ENCODE measurements around the gene TAS2R4. TPM values are rescaled to one million over a fixed set of nuclear protein-coding genes. Genes with fewer than 3 reads are reported as not detected.
"Not testable (repeated sequence)": the region's sequence is repeated elsewhere in the genome, so short reads cannot be mapped to it uniquely, and the experiment has no call there.

Gene TAS2R4
- total RNA-seq, 2 donors from 2014 or later = 1.1 to 1.4 TPM

- H3K36me3 Mint-ChIP-seq (ENCODE audit: insufficient read depth in 2 of 2) = peaks cover 39 to 46% of the 10 kb centered on the region in 2 donors
- H3K4me3 Mint-ChIP-seq = no peak overlapping the region
- peaks cover 1 to 7% of the 10 kb centered on the region in 2 donors for H3K9me3 Mint-ChIP-seq
- H3K27me3 Mint-ChIP-seq (ENCODE audit: low read depth) = no peaks in the 10 kb centered on the region
- ATAC-seq (replicated peaks in 1 of 2) (no peak), DNase-seq (peak in 1 of 2 donors; percentile 5)
- no peak overlapping the region for H3K27ac Mint-ChIP-seq
- H3K4me1 Mint-ChIP-seq (ENCODE audit: low read depth) = no peaks in the 10 kb centered on the region
Measured at GRCh38 chr7:141754939-141755338, 21.5 kb upstream of the TAS2R4 start.

GRCh38 chr7:141763797-141764196 lies 12.7 kb upstream of the TAS2R4 start, which contains the start of gene TAS2R3:
Gene TAS2R3 (plus strand): TSS chr7:141764097. CDS start chr7:141764159, 62 bp downstream.
- Mint-ChIP-seq H3K27me3 (ENCODE audit: low read depth) (no peaks in the 10 kb centered on the region), H3K4me1 (ENCODE audit: low read depth) (no peaks in the 10 kb centered on the region), H3K36me3 (ENCODE audit: insufficient read depth in 2 of 2) (peaks cover 11 to 15% of the 10 kb centered on the region in 2 donors), H3K27ac (peak within 1 kb of the TSS; percentile 14), H3K4me3 (no peak within 1 kb of the TSS), H3K9me3 (no peaks in the 10 kb centered on the region)
- ATAC-seq (replicated peaks in 1 of 2) = no peak
- DNase-seq = no peak

GRCh38 chr7:141770083-141770583 lies 6.3 kb upstream of the TAS2R4 start:
- not testable (repeated sequence) for H3K4me1 Mint-ChIP-seq (ENCODE audit: low read depth); DNase-seq; ATAC-seq (replicated peaks in 1 of 2); H3K27me3 Mint-ChIP-seq (ENCODE audit: low read depth); H3K9me3 Mint-ChIP-seq; H3K4me3 Mint-ChIP-seq; H3K27ac Mint-ChIP-seq
- H3K36me3 Mint-ChIP-seq (ENCODE audit: insufficient read depth in 2 of 2) = peaks cover 7 to 27% of the 10 kb centered on the region in 2 donors

- ATAC-seq (replicated peaks in 1 of 2) (no peak), DNase-seq (peak; percentile 10 to 14)
- H3K9me3 Mint-ChIP-seq = no peaks in the 10 kb centered on the region
- no peak overlapping the region for H3K4me3 Mint-ChIP-seq
- H3K27me3 Mint-ChIP-seq (ENCODE audit: low read depth) = no peaks in the 10 kb centered on the region
- no peaks in the 10 kb centered on the region for H3K4me1 Mint-ChIP-seq (ENCODE audit: low read depth)
- no peaks in the 10 kb centered on the region for H3K36me3 Mint-ChIP-seq (ENCODE audit: insufficient read depth in 2 of 2)
- no peak overlapping the region for H3K27ac Mint-ChIP-seq
Measured at GRCh38 chr7:141785706-141786552, 9.5 kb downstream of the TAS2R4 start.

- no peak overlapping the region for H3K27ac Mint-ChIP-seq
- H3K4me1 Mint-ChIP-seq (ENCODE audit: low read depth) = no peaks in the 10 kb centered on the region
- H3K27me3 Mint-ChIP-seq (ENCODE audit: low read depth) = no peaks in the 10 kb centered on the region
- no peaks in the 10 kb centered on the region for H3K36me3 Mint-ChIP-seq (ENCODE audit: insufficient read depth in 2 of 2)
- H3K4me3 Mint-ChIP-seq = no peak overlapping the region
- H3K9me3 Mint-ChIP-seq = no peaks in the 10 kb centered on the region
- no peak for DNase-seq
- ATAC-seq (replicated peaks in 1 of 2) = no peak
Measured at GRCh38 chr7:141788296-141788695, 11.8 kb downstream of the TAS2R4 start.

GRCh38 chr7:141789917-141790316 lies 13.4 kb downstream of the TAS2R4 start, which contains the start of gene TAS2R5:
Gene TAS2R5 (plus strand): TSS chr7:141790217. CDS start chr7:141790362, 145 bp downstream.
- no peaks in the 10 kb centered on the region for H3K9me3 Mint-ChIP-seq
- H3K27ac Mint-ChIP-seq = no peak within 1 kb of the TSS
- DNase-seq (no peak), ATAC-seq (replicated peaks in 1 of 2) (no peak)
- H3K4me1 Mint-ChIP-seq (ENCODE audit: low read depth) = no peaks in the 10 kb centered on the region
- peaks cover 0 to 2% of the 10 kb centered on the region in 2 donors for H3K36me3 Mint-ChIP-seq (ENCODE audit: insufficient read depth in 2 of 2)
- H3K4me3 Mint-ChIP-seq = no peak within 1 kb of the TSS
- no peaks in the 10 kb centered on the region for H3K27me3 Mint-ChIP-seq (ENCODE audit: low read depth)

GRCh38 chr7:141792526-141792925 lies 16.1 kb downstream of the TAS2R4 start:
- H3K36me3 Mint-ChIP-seq (ENCODE audit: insufficient read depth in 2 of 2) = peaks cover 2 to 4% of the 10 kb centered on the region in 2 donors
- no peak overlapping the region for H3K4me3 Mint-ChIP-seq
- no peak for DNase-seq
- no peaks in the 10 kb centered on the region for H3K4me1 Mint-ChIP-seq (ENCODE audit: low read depth)
- no peak overlapping the region for H3K27ac Mint-ChIP-seq
- no peaks in the 10 kb centered on the region for H3K9me3 Mint-ChIP-seq
- ATAC-seq (replicated peaks in 1 of 2) = no peak
- no peaks in the 10 kb centered on the region for H3K27me3 Mint-ChIP-seq (ENCODE audit: low read depth)

- DNase-seq (no peak), ATAC-seq (replicated peaks in 1 of 2) (no peak)
- Mint-ChIP-seq H3K9me3 (peaks cover 14 to 21% of the 10 kb centered on the region in 2 donors), H3K4me1 (ENCODE audit: low read depth) (no peaks in the 10 kb centered on the region), H3K4me3 (no peak overlapping the region), H3K27ac (no peak overlapping the region), H3K27me3 (ENCODE audit: low read depth) (no peaks in the 10 kb centered on the region), H3K36me3 (ENCODE audit: insufficient read depth in 2 of 2) (peaks cover 22 to 30% of the 10 kb centered on the region in 2 donors)
Measured at GRCh38 chr7:141820067-141820466, 43.6 kb downstream of the TAS2R4 start.

GRCh38 chr7:141822432-141822831 lies 46.0 kb downstream of the TAS2R4 start:
- H3K4me1 Mint-ChIP-seq (ENCODE audit: low read depth); ATAC-seq (replicated peaks in 1 of 2); DNase-seq; H3K4me3 Mint-ChIP-seq; H3K27me3 Mint-ChIP-seq (ENCODE audit: low read depth); H3K27ac Mint-ChIP-seq: not testable (repeated sequence)
- peaks cover 15 to 21% of the 10 kb centered on the region in 2 donors for H3K9me3 Mint-ChIP-seq
- H3K36me3 Mint-ChIP-seq (ENCODE audit: insufficient read depth in 2 of 2) = peaks cover 21 to 29% of the 10 kb centered on the region in 2 donors

Other genes starting within 250 kb of the TAS2R4 start
- 10 to 100 TPM; 34.8 to 48.5 TPM for gene AGK, start 225.3 kb upstream of the TAS2R4 start, total RNA-seq
- gene DENND11, start 74.5 kb upstream of the TAS2R4 start, total RNA-seq = 10 to 100 TPM; 43.2 to 48.7 TPM
- gene WEE2, start 68.3 kb upstream of the TAS2R4 start, total RNA-seq = not detected
- gene SSBP1, start 38.3 kb upstream of the TAS2R4 start, total RNA-seq = 100 to 1,000 TPM; 126 to 131 TPM
- 1 to 10 TPM; 1.8 TPM for gene TAS2R3, start 12.6 kb upstream of the TAS2R4 start, total RNA-seq
- gene TAS2R5, start 13.5 kb downstream of the TAS2R4 start, total RNA-seq = 1 to 10 TPM; 1.3 to 2.3 TPM
- gene PRSS37, start 64.8 kb downstream of the TAS2R4 start, total RNA-seq = not detected
- not detected for gene OR9A4, start 139.7 kb downstream of the TAS2R4 start, total RNA-seq
- not detected for gene CLEC5A, start 170.3 kb downstream of the TAS2R4 start, total RNA-seq
- not detected for gene TAS2R38, start 197.1 kb downstream of the TAS2R4 start, total RNA-seq
- gene MGAM, start 219.2 kb downstream of the TAS2R4 start, total RNA-seq = under 1 TPM; 0.42 to 0.91 TPM